HG02943 (cell line): ENCODE results near the gene DAZL.

Experiments used
- ATAC-seq: cut with Tn5 transposase; IDR thresholded peaks from one replicate; pipeline ENCODE4 v1.9.1; 2021; ENCODE audit warnings: mild to moderate bottlenecking, low read depth, moderate library complexity; ENCODE audit not compliant: unreplicated experiment

DAZL gene

DNA sequence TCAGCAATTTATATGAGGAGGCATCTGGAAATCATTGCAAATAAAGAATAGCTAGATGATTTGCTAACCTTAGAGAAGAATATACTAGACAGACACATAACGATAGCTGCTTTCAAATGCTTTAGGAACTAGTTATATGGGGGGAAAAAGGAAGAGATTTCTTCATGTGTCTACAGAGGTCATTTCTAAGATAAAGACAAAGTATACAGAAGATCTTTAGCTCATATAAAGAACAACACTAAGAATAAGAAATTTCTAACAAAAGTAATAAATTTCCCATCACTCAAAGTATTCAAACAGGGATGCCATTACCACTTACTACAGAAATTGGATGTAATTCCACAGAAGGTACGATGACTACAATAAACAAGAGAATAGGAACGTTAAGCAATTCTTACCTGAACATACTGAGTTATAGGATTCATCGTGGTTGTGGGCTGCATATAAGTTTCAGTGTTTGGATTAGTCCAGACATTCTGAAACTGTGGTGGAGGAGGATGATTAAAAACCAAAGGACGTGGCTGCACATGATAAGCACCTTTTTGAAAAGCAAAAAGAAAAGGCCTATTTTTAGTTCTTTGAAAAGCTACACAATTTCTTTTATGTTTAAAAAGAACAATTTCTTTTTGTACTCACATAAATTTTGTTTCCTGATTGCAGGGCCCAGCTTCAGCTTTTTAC, 8.7 kb downstream of the DAZL start:
- no peak for ATAC-seq

GRCh38 chr3:16595778-16596177, 9.4 kb downstream of the DAZL start:
- ATAC-seq: no peak

GRCh38 chr3:16589867-16590624, 15.2 kb downstream of the DAZL start:
- peak; percentile 95 for ATAC-seq

GRCh38 chr3:16589120-16589519, 16.1 kb downstream of the DAZL start:
- ATAC-seq: no peak

- no peak for ATAC-seq
Measured at GRCh38 chr3:16587681-16588060, 17.6 kb downstream of the DAZL start.

GRCh38 chr3:16587047-16587680, 18.1 kb downstream of the DAZL start:
- ATAC-seq: no peak

DNA sequence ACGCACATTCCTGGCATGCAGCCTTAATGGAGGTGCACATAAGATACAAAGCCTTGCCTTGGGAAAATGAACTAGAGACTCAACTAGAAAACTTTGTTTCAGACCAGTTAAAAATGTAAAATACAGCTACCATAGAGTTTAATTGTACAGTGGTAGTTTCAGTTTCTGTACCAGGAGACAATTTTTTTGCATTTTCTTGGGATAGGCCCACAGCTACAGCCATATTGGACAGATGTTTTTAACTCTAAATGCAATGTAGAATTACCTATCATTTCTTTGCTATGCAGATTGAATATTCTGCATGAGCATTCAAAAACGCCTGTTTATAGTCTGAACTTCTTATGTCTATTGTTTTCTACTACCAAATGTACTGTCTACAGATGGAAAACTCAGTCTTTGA, 20.3 kb downstream of the DAZL start:
- ATAC-seq: no peak

DNA sequence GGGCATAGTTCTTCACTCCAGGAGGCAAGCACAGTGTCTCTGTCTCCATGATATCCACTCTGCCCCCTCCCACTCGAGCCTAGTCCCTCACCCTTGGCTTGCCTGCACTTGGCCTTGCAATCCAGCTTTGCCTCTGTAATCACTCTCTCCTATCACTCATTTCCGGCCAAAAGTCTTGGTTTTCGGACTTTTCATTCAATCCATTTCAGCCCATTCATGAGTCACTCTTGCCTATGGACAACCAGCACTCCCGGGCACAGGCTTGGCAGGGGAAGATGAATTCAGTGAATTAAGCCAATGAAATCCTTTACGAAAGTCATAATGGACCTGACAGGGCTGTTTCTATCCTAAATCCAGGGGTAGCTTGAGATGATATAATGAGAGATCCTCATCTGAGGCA, 21.7 kb downstream of the DAZL start:
- ATAC-seq: no peak

DNA sequence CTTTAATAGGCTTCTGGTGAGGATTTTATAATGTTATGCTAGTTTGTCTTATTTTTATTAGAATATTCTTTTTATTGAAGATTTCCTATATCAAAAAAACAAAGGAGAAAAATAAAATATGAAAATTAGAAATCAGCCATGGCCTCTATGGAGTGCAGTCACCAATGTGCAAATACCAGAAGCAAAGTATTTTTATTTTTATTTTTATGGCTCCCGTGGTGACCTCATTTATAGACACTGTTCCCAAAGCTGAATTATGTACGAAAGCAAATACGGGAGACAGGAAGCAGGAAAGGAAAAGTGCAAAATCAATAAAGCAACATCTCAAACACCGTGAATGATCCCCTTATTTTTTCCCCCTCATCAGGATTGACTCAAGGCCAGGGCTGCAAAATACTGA, 35.1 kb downstream of the DAZL start:
- no peak for ATAC-seq

DNA sequence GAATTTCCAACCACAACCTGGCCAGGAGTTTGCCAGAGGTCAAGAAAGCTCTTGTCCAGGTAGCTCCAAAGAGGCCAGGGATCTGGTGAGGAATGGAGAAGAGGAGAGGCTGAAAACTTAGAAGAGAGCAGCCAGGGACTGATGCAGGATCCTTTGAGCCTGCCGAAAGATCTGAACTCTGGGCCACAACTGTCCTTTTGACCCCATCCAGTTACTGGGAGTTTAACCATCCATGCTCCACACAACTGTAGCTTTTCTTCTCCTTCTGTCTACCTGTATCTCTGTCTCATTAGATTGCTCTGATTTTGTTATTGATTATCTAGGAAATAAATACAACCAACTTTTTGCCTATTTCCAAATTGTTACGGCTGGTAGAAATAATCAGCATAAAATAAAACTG, 36.7 kb downstream of the DAZL start:
- no peak for ATAC-seq

DNA sequence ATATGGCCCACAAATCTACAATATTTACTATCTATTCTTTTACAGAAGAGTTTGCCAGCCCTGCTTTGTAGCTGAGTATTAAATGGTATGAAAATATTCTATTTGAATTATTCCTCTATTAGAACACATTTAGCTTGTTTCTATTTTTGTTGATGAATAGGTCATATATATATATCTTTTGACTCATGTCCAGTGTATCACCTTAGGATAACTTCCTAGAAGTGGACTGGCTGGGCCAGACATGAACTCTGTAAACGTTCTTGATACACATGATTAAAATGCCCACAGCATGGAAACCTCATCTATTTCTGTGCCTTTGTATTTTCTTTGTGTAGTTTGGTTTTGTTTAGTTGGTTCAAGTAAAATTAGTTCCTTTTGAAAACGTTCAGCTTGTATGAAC, 37.1 kb downstream of the DAZL start:
- ATAC-seq: no peak

DNA sequence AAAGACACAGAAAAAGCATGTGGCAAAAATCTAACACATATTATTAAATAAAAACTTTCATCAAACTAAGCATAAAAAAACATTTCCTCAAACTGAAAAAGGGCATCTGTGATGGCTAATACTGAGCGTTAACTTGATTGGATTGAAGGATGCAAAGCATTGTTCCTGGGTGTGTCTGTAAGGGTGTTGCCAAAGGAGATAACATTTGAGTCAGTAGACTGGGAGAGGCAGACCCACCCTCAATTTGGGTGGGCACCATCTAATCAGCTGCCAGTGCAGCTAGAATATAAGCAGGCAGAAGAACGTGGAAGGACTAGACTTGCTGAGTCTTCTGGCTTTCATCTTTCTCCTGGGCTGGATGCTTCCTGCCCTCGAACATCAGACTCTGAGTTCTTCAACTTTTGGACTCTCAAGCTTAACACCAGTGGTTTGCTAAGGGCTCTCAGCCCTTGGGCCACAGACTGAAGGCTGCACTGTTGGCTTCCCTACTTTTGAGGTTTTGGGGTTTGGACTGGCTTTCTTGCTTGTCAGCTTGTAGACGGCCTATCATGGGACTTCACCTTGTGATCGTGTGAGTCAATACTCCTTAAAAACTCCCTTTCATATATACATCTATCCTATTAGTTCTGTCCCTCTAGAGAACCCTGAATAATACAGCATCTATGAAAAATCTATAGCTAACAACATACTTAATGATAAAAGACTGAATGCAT, 45.4 kb downstream of the DAZL start:
- ATAC-seq: no peak

- ATAC-seq: no peak
Measured at GRCh38 chr3:16554126-16554525, 51.1 kb downstream of the DAZL start.

- ATAC-seq: no peak
Measured at GRCh38 chr3:16552757-16553156, 52.5 kb downstream of the DAZL start.

DNA sequence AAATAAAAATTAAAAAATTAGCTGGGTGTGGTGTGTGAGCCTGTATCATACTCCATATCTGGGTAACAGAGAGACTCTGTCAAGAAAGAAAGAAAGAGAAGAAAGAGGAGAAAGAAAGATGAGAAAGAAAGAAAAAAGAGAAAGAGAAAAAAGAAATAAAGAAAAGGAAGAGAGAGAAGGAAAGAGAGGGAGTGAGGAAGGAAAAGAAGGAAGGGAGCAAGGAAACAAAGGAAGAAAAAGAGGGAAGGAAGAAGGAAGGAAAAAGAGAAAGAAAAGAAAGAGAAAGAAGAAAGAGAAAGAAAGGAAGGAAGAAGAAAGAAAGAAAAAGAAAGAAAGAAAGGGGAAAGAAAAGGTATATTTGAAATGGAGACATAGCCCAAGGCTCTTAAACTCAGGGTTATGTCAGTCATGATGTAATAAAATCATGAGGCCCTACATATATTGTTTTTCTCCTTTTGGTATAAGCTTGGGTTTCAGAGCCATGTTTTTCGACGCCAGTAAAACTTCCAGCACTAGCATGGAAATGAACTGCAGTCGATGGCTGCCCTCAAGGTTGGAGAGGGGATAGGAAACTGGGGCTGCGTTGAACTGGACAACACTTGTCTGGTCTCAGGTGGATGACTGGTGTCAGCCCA, 53.8 kb downstream of the DAZL start:
- no peak for ATAC-seq

DNA sequence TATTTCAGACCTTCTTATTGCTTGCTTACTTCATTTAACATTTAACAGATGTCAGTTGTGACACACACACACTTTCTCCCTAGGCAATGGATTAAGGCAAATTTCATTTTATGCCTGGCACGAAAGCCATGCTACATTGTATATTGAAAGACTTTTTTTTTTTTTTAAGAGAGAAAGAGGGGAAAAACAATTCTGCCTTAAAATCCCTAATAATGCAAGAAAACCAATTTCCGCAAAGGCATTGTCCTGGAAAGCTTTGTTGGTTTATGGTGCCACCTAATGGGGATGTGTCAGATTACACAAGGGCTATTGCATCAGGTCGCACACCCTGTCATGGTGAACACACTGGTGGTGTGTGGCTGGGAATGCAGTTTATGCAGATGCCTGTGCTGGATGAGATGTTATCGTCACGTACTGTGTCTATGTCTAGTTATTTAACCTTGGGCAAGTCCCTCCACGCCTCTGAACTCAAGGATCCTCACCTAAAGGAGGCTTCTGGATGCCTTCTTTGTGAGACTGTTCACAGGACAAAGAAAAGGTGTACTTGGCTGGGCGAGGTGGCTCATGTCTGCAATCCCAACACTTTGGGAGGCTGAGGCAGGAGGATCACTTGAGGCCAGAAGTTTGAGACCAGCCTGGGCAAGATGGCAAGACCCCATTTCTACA, 54.4 kb downstream of the DAZL start:
- peak; percentile 67 for ATAC-seq

GRCh38 chr3:16550305-16550675, 54.9 kb downstream of the DAZL start:
- peak; percentile 16 for ATAC-seq

DNA sequence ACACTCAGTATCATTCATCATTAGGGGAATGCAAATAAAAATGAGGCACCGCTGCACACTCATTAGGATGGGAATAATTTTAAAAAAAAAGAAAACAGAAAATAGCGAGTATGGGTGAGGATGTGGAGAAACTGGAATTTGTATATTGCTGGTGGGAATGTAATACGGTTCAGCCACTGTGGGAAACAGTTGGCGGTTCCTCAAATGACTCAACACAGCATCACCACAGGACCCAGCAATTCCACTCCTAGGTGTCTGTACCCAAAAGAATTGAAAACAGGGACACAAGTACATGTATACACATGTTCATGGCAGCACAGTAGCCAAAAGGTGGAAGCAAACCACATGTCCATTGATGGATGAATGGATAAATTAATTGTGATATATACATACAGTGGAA, 56.5 kb downstream of the DAZL start:
- no peak for ATAC-seq

DNA sequence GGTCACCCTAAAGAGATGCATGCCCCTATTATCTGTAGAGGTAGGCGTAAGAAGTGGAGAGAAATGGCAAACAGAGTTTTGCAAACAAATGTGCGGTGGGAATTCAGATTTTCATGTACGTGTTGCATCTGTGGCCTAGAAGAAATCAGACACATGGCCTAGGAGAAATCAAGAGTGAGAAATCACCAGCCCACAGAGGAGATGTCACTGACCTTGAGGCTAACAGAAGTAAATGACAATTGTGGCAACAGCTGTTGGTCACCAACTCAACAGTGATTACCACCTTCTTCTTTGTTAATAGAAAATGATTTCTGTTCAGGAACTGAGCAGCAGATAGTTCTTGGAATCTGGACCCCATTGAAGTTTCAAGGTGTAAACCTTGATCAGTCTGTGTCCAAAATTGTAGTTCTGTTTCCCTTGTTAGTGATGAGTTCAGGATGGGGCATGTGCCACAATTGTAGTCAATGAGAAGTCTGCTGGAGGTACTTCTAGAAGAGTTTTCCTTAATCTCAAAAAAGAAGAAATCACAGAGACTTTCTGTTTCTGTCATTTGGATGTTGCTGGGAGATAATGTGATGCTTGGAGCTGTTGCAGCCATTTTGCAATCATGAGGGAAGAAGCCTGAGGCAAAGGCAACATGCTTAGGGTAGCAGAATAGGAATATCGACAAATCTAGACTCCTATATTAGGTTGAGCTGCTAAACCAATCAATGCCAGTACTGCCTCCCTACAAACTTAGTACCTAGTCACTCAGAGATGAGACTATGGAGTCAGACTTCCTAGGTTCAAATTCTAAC, 57.5 kb downstream of the DAZL start:
- no peak for ATAC-seq
